Measurements from ENCODE around the gene RBCK1. TPM values are rescaled to one million over a fixed set of nuclear protein-coding genes. Genes with fewer than 3 reads are reported as not detected.

The RBCK1 gene
- total and polyA plus RNA-seq, 10 of the 15 experiments (the other 5 are each of a cell fraction or from before 2014, with no cell fraction given) = 14.1 to 99.7 (median 76.0) TPM

- FAIRE-seq = no peak
These were observed 18.5 kb downstream of the RBCK1 start for GRCh38 chr20:426566-426965.

GRCh38 chr20:427401-427800, 19.3 kb downstream of the RBCK1 start:
- Histone ChIP-seq H3K9me3 (replicated peaks; ENCODE audit: control insufficient read depth, insufficient read depth, low read length) (no peaks in the 10 kb centered on the region), H3K4me1 (ENCODE audit: control insufficient read depth, insufficient read depth, low read length) (no peaks in the 10 kb centered on the region), H3K4me3 (no peak overlapping the region), H3K9ac (ENCODE audit: control insufficient read depth, insufficient read depth, low read length) (no peak overlapping the region), H3K36me3 (ENCODE audit: control insufficient read depth in 2 of 2, insufficient read depth in 2 of 2, low read length in 1 of 2) (peaks cover 13 to 16% of the 10 kb centered on the region in 2 experiments), H3K4me2 (ENCODE audit: control insufficient read depth, insufficient read depth) (no peak overlapping the region), H4K20me1 (ENCODE audit: control insufficient read depth, insufficient read depth) (no peaks in the 10 kb centered on the region), H3K27me3 (replicated peaks in 1 of 2; ENCODE audit: control insufficient read depth in 2 of 2, insufficient read depth in 2 of 2, low read length in 1 of 2) (no peaks in the 10 kb centered on the region), H2AFZ (ENCODE audit: control insufficient read depth, low read depth, low read length) (no peak overlapping the region), H3K27ac (ENCODE audit: control insufficient read depth, insufficient read depth) (no peak overlapping the region), H3K79me2 (ENCODE audit: control insufficient read depth, insufficient read depth, low read length) (no peaks in the 10 kb centered on the region)
- in situ Hi-C loops (cut with MboI) = no loop called here
- intact Hi-C loops (cut with micrococcal nuclease; ENCODE audit: unreplicated experiment) = no loop called here
- BruUV-seq (replicated peaks) = no TSS peak
- SMC1A ChIA-PET (ENCODE audit: uncharacterized antibody, unreplicated experiment) = no interaction called here
- ATAC-seq = no peak
- RAD21 ChIA-PET (ENCODE audit: unreplicated experiment) = no interaction called here
- TF ChIP-seq KAT2A (conservative IDR thresholded peaks at IDR 0.05; ENCODE audit: control insufficient read depth, low read depth, low read length) = no peak
- TF ChIP-seq ZNF207 (IDR thresholded peaks at IDR 0.05; ENCODE audit: borderline replicate concordance) = no peak
- no peak for TF ChIP-seq POU2F2 (IDR thresholded peaks at IDR 0.05; ENCODE audit: borderline replicate concordance, low read depth, low read length)
- POLR2A ChIA-PET = interaction anchor here (1.2 kb wide), 1 partner anchor 66 kb away, joined by 4 read pairs; no protein-coding TSS in a partner anchor
- CTCF ChIA-PET = interaction anchor here (1.0 to 1.1 kb wide), 2 partner anchors 13 to 47 kb away, joined by 3 to 4 read pairs; partner anchors contain the start of gene TRIB3
- 81% methylated on average over 4 of the region's 4 CpGs for WGBS (ENCODE audit: insufficient coverage, insufficient replicate concordance, low lambda C conversion rate, missing lambda C conversion rate)
- no peak for DNase-seq (ENCODE audit: low read depth, low spot score)
- no peak for FAIRE-seq

More at GRCh38 chr20:426566-426965, 18.5 kb downstream of the RBCK1 start:
- H3K4me1 ChIP-seq (ENCODE audit: control insufficient read depth, insufficient read depth, low read length) = no peaks in the 10 kb centered on the region
- ChIA-PET CTCF (interaction anchor here (1.0 kb wide), 1 partner anchor 46 kb away, joined by 4 read pairs; the partner anchor contains the start of gene TRIB3), RAD21 (ENCODE audit: unreplicated experiment) (no interaction called here), SMC1A (ENCODE audit: uncharacterized antibody, unreplicated experiment) (no interaction called here), POLR2A (interaction anchor here (0.6 to 1.2 kb wide), 2 partner anchors 65 to 97 kb away, joined by 3 to 4 read pairs; no protein-coding TSS in a partner anchor)
- H4K20me1 ChIP-seq (ENCODE audit: control insufficient read depth, insufficient read depth) = no peaks in the 10 kb centered on the region
- H3K79me2 ChIP-seq (ENCODE audit: control insufficient read depth, insufficient read depth, low read length) = no peaks in the 10 kb centered on the region
- WGBS (ENCODE audit: insufficient coverage, insufficient replicate concordance, low lambda C conversion rate, missing lambda C conversion rate) = 97% methylated on average over 2 of the region's 2 CpGs
- BruUV-seq (replicated peaks) = no TSS peak
- H3K36me3 ChIP-seq (ENCODE audit: control insufficient read depth in 2 of 2, insufficient read depth in 2 of 2, low read length in 1 of 2) = peaks cover 10 to 18% of the 10 kb centered on the region in 2 experiments
- no peak for ATAC-seq
- no peaks in the 10 kb centered on the region for H3K9me3 ChIP-seq (replicated peaks; ENCODE audit: control insufficient read depth, insufficient read depth, low read length)
- no peaks in the 10 kb centered on the region for H3K27me3 ChIP-seq (replicated peaks in 1 of 2; ENCODE audit: control insufficient read depth in 2 of 2, insufficient read depth in 2 of 2, low read length in 1 of 2)
- no peak overlapping the region for H3K4me3 ChIP-seq
- no peak overlapping the region for H2AFZ ChIP-seq (ENCODE audit: control insufficient read depth, low read depth, low read length)
- in situ Hi-C loops (cut with MboI) = no loop called here
- intact Hi-C loops (cut with micrococcal nuclease; ENCODE audit: unreplicated experiment) = no loop called here
- H3K4me2 ChIP-seq (ENCODE audit: control insufficient read depth, insufficient read depth) = no peak overlapping the region
- H3K27ac ChIP-seq (ENCODE audit: control insufficient read depth, insufficient read depth) = no peak overlapping the region
- TF ChIP-seq PBX3 (IDR thresholded peaks at IDR 0.05; ENCODE audit: insufficient replicate concordance, low read depth, low read length) (no peak), CREM (IDR thresholded peaks at IDR 0.05; ENCODE audit: low read depth) (no peak), PAX8 (IDR thresholded peaks at IDR 0.05) (no peak), NR2F1 (conservative IDR thresholded peaks at IDR 0.05) (no peak), ZNF384 (IDR thresholded peaks at IDR 0.05; ENCODE audit: borderline replicate concordance, low read depth, low read length) (no peak), LARP7 (IDR thresholded peaks at IDR 0.05) (no peak)
- H3K9ac ChIP-seq (ENCODE audit: control insufficient read depth, insufficient read depth, low read length) = no peak overlapping the region
- DNase-seq (ENCODE audit: low read depth, low spot score) = no peak

All from GM12878 (cell line).